Activated effector memory CD4-positive, alpha-beta T cell treated with Interleukin-2 at 50 U/mL for 16 hours (primary cell): ENCODE results near the gene RERE.

Experiments
- DNase-seq: peaks from one replicate; pipeline ENCODE4 v3.0.0-alpha.2; 2020

The RERE gene

GRCh38 chr1:8355439-8356255, 461.8 kb downstream of the RERE start:
- DNase-seq = no peak

DNA sequence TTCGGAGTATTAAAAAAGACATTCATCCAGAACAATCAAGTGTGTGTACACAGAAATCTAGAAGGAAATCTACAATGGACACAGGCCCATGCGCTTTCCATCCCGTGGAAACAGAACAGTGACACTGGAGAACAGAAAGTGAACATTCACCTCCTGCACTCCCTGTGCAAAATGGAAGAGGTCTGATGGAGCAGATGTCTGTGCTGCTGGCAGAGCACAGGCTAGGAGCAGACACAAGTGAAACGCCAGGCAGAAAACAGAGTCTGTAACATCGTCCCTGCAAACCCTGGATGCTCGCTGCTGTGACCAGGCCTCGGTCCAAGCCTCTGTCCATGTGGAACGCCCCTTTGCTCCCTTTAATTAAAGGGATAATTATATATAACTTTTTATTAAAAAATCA, 463.4 kb downstream of the RERE start:
- no peak for DNase-seq

DNA sequence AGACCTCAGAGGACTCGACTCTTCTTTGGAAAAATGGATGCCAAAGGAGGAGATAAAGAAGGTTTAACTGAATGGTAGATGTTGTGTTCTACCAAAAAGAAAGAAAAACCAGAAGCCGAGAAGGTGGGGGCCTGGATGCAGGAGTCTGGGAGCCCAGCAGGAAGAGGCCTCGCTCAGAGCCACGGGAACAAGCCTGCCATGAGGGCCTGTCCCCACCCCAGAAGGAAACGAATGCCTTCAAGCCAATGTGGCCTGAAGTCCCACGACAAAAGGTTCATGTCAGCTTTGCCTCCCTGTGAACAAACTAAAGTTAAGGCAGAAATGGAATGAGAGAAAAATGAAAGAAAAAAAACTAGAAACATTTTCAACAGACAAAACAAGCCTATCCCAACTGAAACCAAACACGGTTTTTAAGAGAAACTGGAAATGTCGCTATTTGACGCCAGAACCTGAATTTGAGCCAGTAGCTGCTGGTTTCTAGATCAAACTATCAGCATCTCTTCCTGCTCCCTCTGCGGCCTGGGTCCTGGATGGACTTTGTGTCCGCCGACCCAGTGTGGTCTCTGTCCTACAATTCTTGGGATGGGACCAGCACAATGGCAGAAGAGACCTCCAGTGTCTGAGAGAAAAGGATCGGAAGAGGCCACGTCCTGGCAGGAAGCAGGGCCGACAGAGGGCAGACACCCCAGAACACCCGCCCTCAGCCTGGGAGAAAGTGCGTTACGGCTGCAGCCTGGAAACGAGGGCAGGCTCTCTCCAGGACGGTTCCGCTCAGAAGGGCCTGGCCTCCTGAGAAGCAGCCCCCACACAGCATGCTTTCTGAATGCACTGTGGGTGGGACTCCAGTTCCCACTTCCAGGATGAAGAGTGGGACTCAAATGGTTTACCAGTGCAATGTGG, 464.3 kb downstream of the RERE start:
- DNase-seq = no peak

GRCh38 chr1:8352471-8352845, 465.0 kb downstream of the RERE start:
- DNase-seq = no peak

DNA sequence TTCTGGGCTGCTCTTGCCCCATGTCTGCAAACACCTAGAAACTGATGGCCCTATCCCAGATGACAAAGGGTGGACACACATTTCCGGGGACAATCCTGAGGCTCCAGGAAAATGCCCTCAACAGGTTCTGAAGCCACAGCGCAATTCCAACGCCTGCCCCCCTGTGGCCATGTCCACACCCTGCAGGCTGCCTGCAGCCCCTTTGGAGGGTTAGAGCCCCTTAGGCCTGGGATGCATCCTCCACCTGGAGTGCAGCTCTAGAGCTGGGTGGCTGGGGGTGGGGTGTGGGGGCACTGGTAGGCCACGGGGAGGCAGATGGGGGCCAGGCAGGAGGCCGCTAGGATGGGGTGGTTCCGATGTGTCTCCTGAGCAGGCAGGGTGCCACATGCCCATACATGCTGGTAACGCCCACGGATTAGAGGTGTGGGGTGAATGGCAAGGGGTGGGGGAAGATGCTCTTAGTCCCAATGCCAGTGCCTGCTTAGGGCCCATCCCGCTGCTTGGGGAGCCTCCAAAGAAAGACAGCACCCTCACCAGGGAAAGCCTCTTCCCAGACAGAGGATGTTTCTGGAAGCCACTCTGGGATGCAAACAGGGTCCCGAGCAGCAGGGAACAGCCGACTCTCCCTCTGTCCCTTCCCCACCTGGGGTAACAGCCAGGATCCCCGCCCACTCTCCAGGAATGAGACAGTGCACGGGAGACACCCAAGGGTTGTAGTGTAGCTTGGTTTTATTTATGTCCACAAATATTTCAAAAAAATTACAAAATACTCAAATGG, 465.6 kb downstream of the RERE start:
- no peak for DNase-seq

GRCh38 chr1:8350914-8351684, 466.3 kb downstream of the RERE start:
- no peak for DNase-seq

GRCh38 chr1:8349961-8350360, 467.5 kb downstream of the RERE start:
- no peak for DNase-seq

GRCh38 chr1:8349473-8349865, 468.0 kb downstream of the RERE start:
- no peak for DNase-seq

DNA sequence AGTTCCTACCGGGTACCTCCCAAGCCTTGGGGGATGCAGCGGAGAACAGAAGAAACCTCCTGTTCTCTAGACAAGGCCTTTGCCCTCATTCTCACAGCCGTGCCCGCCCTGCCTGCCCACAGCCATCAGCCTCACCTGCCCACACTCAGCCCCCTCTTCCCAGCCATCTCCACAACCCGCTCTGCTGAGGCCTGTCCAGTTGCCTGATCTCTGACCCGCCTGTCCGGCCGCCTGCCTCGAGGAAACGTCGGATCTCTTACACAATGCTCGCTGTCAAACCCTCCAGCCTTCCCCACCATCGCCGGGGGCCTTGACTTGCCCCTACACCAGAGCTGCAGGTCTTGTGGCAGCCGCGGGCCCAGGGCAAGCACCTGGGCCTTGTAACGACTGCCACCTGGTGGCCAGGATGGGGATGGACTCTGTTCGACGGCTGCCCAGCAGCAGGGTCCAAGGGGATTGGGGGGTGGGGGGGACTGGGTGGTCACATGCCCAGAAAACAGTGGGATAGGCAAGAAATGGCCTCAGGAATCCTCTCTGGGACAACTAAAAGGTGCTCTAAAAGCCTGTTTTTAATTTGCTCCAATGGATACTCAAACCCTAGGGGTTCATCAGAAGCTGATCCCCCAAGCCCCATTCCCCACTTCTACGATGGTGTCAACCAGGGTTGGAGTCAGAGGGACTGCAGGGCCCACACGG, 468.5 kb downstream of the RERE start:
- peak; percentile 55 for DNase-seq

- no peak for DNase-seq
Measured at GRCh38 chr1:8348047-8348776, 469.2 kb downstream of the RERE start.

DNA sequence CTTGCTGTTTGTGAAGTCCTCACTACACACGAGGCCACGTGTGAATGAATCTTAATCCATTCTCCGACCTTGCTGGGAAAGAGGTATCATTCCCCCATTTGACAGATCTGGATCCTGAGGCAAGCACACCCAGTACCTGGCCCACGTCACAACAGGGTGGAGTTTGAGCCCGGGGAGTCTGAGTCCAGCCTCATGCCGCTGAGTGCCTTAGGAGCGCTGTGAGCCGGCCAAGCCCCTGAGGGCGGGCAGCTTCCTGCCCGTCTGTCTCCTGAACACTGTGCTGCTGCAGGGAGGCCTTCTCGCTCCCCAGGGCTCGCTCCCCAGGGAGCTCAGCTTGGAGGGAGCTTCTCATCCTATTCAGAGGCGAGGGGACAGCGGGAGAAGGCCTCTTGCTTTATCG, 469.8 kb downstream of the RERE start:
- DNase-seq = no peak

DNA sequence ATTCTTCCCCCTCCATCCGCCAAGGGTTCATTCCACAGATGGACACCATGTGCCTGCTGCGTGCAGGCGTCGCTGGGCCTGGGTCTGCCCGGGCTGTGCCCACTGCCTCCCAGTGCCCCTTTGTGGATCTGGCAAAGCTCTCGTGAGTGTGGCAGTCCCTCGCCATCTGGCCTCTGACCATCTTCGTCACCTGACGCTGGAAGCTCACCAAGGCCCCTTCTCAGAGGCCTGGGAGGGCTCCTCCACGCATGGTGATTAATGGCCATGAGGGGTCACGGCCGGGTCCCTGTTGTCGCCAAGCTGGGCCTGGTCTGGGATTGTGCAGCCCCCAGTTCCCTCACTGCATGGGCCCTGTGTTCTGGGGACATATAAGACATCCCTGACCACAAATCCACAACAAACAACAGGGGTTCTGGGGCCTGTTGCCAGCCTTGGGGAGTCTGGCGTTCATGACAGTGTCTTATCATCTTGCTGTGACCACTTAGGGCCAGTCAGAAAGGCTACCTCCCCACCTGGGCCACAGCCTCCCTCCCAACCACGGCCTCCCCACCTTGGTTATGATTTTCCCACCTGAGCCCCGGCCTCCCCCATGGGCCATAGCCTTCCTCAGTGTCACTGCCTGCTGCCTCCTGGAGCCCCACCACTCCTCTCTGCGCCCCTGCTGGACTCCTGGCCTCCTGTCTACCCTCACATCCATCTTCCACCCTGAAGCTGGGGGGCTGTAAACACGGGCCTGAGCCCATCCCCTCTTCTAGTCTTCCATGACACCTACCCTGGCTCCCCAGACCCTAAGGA, 471.6 kb downstream of the RERE start:
- no peak for DNase-seq

GRCh38 chr1:8344893-8345507, 472.4 kb downstream of the RERE start:
- no peak for DNase-seq

GRCh38 chr1:8343464-8344001, 473.9 kb downstream of the RERE start:
- DNase-seq = no peak

DNA sequence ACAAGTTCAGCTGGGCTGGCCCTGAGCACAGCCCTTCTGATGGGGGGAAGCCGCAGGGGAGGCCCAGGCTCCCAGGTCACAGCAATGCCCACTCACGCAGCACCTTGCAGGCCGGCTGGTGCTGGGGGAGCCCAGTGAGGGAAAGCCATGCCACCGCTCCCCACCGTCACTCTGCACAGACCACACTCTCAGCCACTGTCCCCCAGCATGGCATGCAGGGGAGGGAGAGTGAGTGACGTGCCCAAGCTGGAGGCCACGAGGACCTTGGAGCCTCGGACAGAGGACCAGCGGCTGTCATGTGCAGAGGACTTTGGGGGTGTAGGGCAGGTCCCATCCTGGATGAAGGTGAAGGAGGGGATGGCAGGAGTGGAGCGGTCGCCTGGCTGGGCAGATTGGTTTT, 474.4 kb downstream of the RERE start:
- no peak for DNase-seq

DNA sequence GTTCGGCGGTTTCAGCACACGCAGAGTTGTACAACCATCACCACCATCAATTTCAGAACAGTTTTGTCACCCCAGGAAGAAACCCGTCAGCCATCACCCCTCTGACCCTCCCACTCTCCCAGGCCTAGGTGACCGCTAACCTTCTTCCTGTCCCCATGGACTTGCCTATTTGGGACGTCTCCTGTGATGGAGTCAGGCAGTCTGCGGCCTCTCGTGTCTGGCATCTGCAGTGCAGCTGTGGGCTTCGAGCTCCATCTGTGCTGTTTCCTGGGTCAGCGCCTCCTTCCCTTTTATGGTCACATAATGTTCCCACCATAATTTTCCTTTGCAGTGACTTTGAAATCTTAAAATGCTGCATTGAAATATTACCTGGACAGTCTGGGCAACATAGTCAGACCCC, 475.1 kb downstream of the RERE start:
- DNase-seq = no peak

GRCh38 chr1:8340448-8340847, 477.0 kb downstream of the RERE start:
- DNase-seq = no peak

DNA sequence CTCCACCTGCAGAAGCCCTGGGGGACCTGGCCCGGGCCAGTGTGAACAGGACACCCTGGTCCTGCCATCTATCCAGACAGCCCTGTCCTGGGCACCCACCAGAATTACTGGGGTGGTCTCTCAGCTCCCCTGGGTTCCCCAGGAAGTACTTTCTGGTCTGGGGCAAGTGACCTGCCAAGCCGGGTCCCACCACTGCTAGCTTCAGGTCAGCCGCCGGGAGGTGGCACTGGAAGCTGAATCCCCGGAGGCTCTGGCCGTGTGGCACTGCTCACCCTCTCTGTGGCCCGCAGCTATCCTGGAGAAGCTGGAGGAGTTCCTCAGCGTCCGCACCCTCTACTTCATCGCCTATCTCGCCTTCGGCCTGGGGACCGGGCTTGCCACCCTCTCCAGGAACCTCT, 478.2 kb downstream of the RERE start:
- DNase-seq = no peak

DNA sequence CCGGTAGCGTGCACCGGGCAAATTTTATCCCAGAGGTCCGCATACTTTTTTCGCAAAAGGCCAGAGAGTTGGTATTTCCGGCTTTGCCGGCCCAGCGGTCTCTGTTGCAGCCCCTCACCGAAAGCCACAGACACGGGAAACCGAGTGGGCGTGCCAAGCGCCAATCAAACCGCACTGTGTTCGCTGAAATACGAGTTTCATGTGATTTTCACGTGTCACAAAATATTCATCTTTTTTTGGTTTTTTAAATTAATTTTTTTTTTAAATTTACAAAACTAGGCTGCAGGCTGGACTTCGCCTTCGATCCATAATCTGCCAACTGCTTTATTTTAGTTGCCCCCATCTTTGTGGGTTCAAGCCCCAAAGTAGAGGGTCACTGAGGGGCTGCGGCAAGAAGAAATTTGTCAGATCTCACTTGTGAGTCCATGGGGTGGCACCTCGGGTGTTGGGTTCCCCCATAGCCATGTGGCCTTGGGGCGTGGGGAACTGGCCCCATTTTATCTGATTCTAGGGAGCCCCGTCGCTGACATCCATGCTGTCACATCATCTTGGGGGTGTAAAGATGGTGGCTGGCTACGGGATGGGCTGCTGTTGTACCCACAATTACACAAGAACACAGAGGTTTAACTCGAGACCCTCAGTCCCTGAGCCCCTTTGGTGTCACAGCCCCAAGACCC, 478.8 kb downstream of the RERE start:
- DNase-seq = no peak
